Hepatic stellate cell (primary cell): ENCODE measurements around the gene ZNF205.

Experiments used
- DNase-seq: peaks from one replicate; pipeline ENCODE4 v3.0.0; 2011; ENCODE audit warnings: low spot score

The ZNF205 gene

GRCh38 chr16:3101018-3101840, 11.2 kb upstream of the ZNF205 start:
- DNase-seq, result no peak

- DNase-seq, result no peak
Observed at GRCh38 chr16:3101841-3102470, 10.4 kb upstream of the ZNF205 start.

- peak; percentile 87 for DNase-seq
Observed at GRCh38 chr16:3106205-3106928, 6.0 kb upstream of the ZNF205 start.

- peak; percentile 52 for DNase-seq
Observed at GRCh38 chr16:3112881-3113574, 642 bp downstream of the ZNF205 start.

GRCh38 chr16:3113765-3114479, 1.5 kb downstream of the ZNF205 start:
- DNase-seq, result peak; percentile 48

- DNase-seq, result no peak
Observed at GRCh38 chr16:3115003-3115402, 2.6 kb downstream of the ZNF205 start.

GRCh38 chr16:3115561-3115960, 3.2 kb downstream of the ZNF205 start:
- DNase-seq, result no peak

- no peak for DNase-seq
Observed at GRCh38 chr16:3118204-3118790, 5.9 kb downstream of the ZNF205 start.

- no peak for DNase-seq
Observed at GRCh38 chr16:3118846-3119245, 6.5 kb downstream of the ZNF205 start.

- no peak for DNase-seq
Observed at GRCh38 chr16:3119286-3119685, 6.9 kb downstream of the ZNF205 start.

GRCh38 chr16:3119701-3120408, 7.5 kb downstream of the ZNF205 start:
- no peak for DNase-seq

- DNase-seq, result no peak
Observed at GRCh38 chr16:3120435-3120834, 8.0 kb downstream of the ZNF205 start.

- DNase-seq, result no peak
Observed at GRCh38 chr16:3121851-3122467, 9.6 kb downstream of the ZNF205 start.

GRCh38 chr16:3122926-3123570, 10.7 kb downstream of the ZNF205 start:
- DNase-seq, result no peak

GRCh38 chr16:3123986-3124886, 11.8 kb downstream of the ZNF205 start:
- peak; percentile 95 for DNase-seq

- DNase-seq, result no peak
Observed at GRCh38 chr16:3127745-3128144, 15.4 kb downstream of the ZNF205 start.

- peak; percentile 61 for DNase-seq
Observed at GRCh38 chr16:3129137-3130131, 17.0 kb downstream of the ZNF205 start.
